ENCODE measurements around the gene ZNF738. TPM values are rescaled to one million over a fixed set of nuclear protein-coding genes. Genes with fewer than 3 reads are reported as not detected.
"Not testable (repeated sequence)": the region's sequence is repeated elsewhere in the genome, so short reads cannot be mapped to it uniquely, and the experiment has no call there.

Gene ZNF738
- total RNA-seq: 13.2 and 13.3 TPM in 2 replicates

DNA sequence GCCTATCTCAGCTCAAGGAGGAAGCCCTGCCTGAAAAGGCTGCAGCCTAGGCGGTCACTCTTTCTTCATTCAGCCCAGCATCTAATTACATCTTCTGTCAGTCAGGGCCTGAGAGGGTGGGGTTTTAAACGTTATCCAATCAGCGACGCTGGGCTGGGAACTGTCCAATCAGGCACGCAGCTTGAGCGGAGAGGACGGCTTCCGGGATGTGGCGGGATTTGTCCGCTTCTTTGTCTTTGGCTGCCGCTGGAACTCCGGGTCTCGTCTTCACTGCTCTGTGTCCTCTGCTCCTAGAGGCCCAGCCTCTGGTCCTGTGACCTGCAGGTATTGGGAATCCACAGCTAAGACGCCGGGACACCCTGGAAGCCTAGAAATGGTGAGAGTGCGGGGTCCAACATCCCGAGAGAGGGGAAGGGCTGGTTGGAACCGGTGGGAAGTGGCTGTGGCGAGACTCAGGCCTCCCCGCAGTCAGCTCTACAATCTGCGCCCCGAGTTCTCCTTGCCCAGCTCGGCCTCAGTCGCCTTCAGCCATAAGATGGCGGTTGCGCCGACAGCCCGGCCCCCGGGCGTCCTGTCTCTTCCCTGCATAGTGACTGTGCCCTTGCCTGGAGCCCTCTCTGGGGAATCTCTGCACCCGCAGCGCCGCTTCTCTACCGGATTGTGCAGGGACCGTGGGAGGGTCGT is at the start of gene ZNF738:
Gene ZNF738 (plus strand): TSS at position 233 of the 684 bp plus-strand sequence. CDS start 141 bp downstream, at position 374.
- intact Hi-C loops (cut with micrococcal nuclease): loop anchor here (1.0 to 5.0 kb wide), 5 partner anchors 30 to 478 kb away; partner anchors contain the start of genes ZNF100, ZNF43, ZNF431 and ZNF493

DNA sequence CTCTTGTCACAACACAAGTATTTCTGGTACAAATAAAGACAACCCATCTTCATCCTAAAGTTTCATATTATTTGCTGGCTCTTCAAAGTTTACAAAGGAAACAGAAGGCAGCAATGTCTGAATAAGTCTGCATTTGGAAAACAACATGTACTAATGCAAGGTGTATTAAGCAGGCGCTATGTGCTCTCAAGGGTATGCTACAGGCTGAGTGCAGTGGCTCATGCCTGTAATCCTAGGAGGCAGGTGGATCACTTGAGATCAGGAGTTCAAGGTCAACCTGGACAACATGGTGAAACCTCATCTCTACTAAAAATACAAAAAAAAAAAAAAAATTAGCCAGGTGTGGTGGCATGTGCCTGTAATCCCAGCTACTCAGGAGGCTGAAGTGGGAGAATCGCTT is 46.0 kb upstream of the ZNF738 start:
- intact Hi-C loops (cut with micrococcal nuclease): not testable (repeated sequence)

DNA sequence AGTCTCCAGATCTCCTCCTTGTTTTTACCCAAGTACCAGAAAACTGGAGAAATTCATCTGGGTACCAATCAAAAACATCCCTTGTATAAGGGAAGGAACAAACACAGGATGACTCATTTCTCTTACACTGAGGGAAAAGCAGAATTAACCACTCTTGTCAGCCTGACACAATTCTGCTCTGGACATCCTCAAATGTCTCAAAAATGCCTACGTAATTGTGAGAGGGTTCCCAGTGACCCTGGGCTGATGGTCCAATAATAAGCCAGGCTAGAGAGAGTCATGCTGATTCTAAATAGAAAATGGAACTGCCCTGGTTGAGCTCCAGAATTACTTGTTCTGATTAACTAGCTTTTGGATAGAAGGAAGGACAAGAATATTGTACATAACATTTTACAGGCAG is 44.1 kb upstream of the ZNF738 start:
- intact Hi-C loops (cut with micrococcal nuclease): no loop called here

DNA sequence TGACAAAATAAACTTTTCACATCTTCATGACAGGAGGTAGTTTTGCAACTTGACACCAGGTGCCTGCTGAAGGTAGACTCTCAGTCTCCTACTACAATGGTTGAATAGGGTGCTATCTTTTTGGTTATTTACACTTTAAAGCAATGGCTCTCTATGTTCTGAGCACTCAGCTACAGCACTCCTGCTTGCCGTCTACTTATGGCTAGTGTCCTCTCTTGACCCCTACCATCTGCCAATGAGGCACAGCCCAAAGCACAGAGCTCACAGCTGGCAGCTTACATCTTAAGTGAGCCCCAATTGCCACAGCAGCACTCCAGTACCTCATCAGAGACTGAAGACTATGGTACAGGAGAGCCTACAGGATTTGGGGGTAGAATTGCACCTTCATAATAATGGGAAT is 41.0 kb upstream of the ZNF738 start:
- intact Hi-C loops (cut with micrococcal nuclease): no loop called here

DNA sequence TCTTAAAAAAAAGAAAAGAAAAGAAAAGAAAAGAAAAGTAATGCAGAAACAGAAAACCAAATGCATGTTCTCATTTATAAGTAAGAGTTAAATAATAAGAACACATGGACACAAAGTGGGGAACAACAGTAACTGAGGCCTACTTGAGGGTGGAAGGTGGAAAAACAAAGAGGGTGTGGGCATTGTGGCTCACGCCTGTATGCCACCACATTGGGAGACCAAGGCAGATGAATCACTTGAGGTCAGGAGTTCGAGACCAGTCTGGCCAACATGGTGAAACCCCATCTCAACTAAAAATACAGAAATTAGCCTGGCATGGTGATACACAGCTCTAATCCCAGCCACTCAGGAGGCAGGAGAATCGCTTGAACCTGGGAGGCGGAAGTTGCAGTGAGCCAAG is 37.7 kb upstream of the ZNF738 start:
- intact Hi-C loops (cut with micrococcal nuclease): loop anchor here (10.0 kb wide), 1 partner anchor 296 kb away; the partner anchor contains the start of gene ZNF430

DNA sequence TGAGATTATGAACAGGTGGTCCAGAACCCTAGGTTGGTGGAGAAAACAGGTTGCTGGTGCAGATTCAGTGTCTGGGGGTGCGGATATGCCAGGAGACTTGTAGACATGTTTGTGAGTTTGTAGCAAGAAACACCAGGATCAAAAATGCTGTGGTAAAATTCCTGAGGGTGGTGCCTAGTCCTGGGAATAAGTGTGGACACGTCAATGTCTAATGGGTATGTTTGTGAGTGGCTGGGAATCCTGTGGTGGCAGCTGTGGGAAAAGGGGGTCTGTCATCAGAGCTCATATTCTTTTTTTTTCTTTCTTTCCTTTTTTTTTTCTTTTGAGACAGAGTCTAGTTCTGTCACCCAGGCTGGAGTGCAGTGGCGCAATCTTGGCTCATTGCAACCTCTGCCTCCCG is 36.8 kb upstream of the ZNF738 start:
- intact Hi-C loops (cut with micrococcal nuclease): loop anchor here (10.0 kb wide), 1 partner anchor 297 kb away; the partner anchor contains the start of gene ZNF430

DNA sequence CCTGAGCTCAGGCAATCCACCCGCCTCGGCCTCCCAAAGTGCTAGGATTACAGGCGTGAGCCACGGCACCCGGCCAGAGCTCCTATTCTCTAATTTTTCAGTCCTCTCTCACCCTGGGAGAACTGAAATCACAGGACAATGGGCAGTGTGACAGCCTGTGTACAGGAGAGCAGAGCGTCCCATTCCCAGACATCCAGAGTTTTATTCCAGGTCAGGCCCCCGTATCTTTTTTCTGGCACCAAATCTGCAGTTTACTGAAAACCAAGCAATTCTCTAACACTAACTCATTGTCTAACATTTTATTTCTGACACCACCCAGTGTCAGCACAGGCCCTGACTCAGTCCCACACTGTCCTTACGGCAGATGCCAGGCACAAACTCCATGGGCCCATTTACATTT is 36.3 kb upstream of the ZNF738 start:
- intact Hi-C loops (cut with micrococcal nuclease): loop anchor here (10.0 kb wide), 1 partner anchor 298 kb away; the partner anchor contains the start of gene ZNF430

DNA sequence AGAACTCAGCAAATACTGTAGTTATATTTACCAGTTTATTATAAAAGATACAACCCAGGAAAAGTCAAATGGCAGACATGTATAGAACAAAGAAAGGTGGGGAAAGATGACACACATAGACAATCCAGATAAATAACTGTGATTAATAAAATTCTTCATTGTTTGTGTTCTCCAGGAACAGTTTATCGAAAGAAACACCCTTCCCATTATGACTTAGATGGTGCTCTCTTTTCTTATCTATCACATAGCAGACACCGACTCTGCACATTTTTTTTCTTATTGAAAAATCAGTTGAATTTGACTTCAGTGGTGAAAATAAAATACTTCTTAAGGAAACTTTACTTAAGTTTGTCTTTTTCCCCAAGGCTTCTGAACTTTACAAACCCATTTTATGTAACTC is 35.8 kb upstream of the ZNF738 start:
- intact Hi-C loops (cut with micrococcal nuclease): loop anchor here (10.0 kb wide), 1 partner anchor 298 kb away; the partner anchor contains the start of gene ZNF430

DNA sequence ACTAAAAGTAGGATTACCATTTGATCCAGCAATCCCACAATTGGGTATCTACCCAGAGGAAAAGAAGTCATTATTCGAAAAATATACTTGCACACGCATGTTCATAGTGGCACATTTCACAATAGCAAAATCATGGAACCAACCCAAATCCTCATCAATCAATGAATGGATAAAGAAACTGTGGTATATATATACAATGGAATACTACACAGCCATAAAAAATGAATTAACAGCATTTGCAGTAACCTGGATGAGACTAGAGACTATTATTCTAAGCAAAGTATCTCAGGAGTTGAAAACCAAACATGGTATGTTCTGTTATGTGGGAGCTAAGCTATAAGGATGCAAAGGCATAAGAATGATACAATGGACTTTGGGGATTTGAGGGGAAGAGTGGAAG is 32.6 kb upstream of the ZNF738 start:
- intact Hi-C loops (cut with micrococcal nuclease): loop anchor here (5.0 to 10.0 kb wide), 2 partner anchors 301 to 759 kb away; partner anchors contain the start of genes ZNF430 and ZNF737

DNA sequence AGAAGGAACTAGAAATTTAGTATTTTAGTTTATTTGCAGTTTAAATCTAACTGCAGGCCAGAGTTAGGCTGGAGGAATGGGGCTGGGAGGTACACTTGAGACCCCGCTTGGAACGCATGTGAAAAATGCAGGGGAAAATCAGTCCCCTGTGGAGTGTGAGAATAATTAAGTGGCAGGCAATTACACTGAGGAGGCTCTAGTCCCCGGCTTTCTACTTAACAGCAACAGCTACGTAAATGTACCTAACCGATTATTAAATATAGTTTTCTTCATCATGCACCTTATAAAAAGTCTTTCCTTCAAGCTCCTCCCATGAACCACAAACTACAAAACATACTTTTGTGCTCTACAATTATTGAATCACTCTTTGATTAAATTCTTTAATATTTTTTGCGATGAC is 30.4 kb upstream of the ZNF738 start:
- intact Hi-C loops (cut with micrococcal nuclease): loop anchor here (2.0 to 10.0 kb wide), 6 partner anchors 68 to 1290 kb away; partner anchors contain the start of genes ZNF100, ZNF430, ZNF431 and ZNF493

DNA sequence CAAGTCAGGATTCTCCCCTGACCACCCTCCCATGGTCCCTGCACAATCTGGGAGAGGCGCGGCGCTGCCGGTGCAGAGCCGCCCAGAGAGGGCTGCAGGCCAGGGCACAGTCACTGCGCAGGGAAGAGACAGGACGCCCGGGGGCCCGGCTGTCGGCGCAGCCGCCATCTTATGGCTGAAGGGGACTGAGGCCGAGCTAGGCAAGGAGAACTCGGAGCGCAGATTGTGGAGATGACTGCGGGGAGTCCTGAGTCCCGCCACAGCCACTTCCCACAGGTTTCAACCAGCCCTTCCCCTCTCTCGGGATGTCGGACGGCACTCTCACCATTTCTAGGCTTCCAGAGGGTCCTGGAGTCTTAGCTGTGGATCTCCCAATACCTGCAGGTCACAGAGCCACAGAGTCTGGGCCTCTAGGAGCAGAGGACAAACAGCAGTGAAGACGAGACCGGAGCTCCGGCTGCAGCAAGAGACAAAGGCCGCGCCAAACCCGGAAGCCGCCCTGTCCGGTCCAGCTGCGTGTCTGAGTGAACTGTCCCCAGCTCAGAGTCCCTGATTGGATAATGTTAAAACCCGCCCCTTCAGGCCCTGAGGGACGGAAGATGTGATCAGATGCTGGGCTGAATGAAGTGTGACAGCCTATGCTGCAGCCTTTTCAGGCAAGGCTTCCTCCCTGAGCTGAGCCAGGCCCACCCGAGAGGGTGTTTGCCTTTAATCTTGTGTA is 29.8 kb upstream of the ZNF738 start, which contains the start of gene ZNF708:
Gene ZNF708 (minus strand): TSS at position 526 of the 721 bp plus-strand sequence. CDS start 198 bp downstream, at position 328.
- intact Hi-C loops (cut with micrococcal nuclease): loop anchor here (1.0 to 10.0 kb wide), 9 partner anchors 29 to 1290 kb away; partner anchors contain the start of genes ZNF100, ZNF429, ZNF430 and ZNF431

DNA sequence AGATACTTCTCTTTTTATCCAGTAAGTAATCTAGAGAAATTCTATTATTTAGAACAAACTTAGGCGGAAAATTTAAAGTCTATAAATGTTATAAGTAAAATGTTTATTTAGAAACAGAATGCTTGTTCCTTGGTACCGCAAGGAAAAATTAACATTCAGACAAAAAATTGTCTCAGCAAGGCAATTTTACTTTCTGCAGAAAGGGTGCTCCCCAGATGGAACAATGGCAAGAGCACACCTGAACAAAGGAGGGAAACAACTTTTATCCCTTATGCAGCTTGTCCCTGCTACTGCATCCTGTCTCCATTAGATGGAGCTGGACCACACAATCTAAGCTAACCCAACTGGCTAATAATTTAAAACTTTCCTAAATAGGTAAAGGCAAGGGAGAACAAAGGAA is 23.1 kb upstream of the ZNF738 start:
- intact Hi-C loops (cut with micrococcal nuclease): no loop called here

DNA sequence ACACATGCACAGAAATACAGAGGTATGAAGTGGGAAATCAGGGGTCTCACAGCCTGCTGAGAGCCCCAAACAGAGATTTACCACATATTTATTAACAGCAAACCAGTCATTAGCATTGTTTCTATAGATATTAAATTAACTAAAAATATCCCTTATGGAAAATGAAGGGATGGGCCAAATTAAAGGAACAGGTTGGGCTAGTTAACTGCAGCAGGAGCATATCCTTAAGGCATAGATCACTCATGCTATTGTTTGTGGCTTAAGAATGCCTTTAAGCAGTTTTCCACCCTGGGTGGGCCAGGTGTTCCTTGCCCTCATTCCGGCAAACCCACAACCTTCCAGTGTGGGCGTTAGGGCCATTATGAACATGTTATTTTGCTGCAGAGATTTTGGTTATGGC is 14.0 kb upstream of the ZNF738 start:
- intact Hi-C loops (cut with micrococcal nuclease): not testable (repeated sequence)

DNA sequence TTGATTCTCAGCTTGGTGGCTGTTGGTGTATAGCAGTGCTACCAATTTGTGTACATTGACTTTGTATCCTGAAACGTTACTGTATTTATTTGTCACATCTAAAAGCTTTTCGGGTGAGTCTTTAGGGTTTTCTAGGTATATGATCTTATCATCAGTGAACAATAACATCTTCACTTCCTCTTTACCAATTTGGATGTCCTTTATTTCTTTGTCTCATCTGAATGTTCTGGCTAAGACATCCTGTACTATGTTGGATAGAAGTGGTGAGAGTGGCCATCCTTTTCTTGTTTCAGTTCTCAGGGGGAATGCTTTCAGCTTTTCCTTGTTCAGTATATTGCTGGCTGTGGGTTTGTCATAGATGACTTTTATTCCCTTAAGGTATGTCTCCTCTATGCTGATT is 6.0 kb upstream of the ZNF738 start:
- intact Hi-C loops (cut with micrococcal nuclease): no loop called here

DNA sequence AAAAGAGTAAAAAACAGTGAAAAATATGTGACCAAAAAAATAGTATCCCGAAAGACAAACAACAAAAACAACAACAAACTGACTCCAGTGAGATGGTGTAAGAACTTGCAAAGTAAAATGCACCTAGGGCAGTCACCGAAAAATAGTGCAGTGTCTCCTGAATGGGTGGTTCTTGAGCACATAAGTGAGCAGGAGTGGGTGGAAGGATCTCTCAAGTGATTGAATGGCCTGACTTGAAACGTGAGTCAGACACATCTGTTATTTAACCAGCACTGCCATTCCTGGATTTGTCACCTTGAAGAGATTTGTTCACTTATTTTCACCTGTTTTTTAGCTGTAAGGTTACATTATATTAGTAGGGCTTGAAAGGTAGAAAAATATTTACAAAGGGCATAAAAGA is 3.5 kb downstream of the ZNF738 start:
- intact Hi-C loops (cut with micrococcal nuclease): no loop called here

DNA sequence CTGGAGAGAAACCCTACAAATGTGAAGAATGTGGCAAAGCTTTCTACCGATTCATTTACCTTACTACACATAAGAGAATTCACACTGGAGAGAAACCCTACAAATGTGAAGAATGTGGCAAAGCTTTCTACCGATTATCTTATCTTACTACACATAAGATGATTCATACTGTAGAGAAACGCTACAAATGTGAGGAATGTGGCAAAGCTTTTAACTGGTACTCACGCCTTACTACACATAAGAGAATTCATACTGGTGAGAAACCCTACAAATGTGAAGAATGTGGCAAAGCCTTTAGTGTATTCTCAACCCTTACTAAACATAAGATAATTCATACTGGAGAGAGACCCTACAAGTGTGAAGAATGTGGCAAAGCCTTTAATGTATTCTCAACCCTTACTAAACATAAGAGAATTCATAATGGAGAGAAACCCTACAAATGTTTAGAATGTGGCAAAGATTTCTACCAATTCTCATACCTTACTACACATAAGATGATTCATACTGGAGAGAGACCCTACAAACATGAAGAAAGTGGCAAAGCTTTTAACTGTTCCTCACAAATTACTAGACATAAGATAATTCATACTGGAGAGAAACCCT is 25.3 kb downstream of the ZNF738 start:
- intact Hi-C loops (cut with micrococcal nuclease): no loop called here

DNA sequence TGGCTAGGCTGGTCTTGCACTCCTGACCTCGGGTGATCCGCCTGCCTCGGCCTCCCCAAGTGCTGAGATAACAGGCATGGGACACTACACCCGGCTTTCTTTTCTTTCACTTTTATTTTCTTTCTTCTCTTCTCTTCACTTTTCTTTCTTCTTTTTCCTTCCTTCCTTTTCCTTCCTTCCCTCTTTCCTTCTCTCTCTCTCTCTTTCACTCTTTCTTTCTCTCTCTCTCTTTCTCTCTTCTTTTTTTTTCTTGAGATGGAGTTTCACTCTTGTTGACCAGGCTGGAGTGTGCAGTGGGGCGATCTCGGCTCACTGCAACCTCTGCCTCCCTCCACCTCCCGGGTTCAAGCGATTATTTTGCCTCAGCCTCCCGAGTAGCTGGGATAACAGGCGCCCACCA is 37.3 kb downstream of the ZNF738 start:
- intact Hi-C loops (cut with micrococcal nuclease): loop anchor here (2.0 to 5.0 kb wide), 5 partner anchors 67 to 656 kb away; partner anchors contain the start of genes ZNF100, ZNF257, ZNF430 and ZNF708

DNA sequence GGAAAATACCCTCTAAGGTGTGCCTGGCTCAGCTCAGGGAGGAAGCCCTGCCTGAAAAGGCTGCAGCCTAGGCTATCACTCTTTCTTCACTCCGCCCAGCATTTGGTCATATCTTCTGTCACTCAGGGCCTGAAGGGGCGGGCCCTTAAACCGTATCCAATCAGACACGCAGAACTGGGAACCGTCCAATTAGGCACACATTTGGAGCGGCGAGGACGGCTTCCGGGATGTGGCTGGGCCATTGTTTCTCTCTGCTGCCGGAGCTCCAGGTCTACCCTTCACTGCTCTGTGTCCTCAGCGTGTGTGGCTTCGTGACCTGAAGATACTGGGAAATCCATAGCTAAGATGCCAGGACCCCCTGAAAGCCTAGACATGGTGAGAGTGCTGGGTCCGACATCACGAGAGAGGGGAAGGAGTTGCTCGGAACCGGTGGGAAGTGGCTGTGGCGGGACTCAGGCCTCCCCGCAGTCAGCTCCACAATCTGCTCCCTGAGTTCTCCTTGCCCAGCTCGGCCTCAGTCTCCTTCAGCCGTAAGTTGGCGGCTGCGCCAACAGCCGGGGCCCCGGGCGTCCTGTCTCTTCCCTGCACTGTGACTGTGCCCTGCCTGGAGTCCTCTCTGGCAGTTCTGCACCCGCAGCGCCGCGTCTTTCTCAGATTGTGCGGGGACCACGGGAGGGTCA is 38.2 kb downstream of the ZNF738 start, which contains the start of gene ZNF493:
Gene ZNF493 (plus strand): TSS at position 241 of the 680 bp plus-strand sequence. CDS start 105 bp downstream, at position 346.
- intact Hi-C loops (cut with micrococcal nuclease): loop anchor here (1.0 to 5.0 kb wide), 8 partner anchors 39 to 655 kb away; partner anchors contain the start of genes ZNF100, ZNF257, ZNF429 and ZNF430

DNA sequence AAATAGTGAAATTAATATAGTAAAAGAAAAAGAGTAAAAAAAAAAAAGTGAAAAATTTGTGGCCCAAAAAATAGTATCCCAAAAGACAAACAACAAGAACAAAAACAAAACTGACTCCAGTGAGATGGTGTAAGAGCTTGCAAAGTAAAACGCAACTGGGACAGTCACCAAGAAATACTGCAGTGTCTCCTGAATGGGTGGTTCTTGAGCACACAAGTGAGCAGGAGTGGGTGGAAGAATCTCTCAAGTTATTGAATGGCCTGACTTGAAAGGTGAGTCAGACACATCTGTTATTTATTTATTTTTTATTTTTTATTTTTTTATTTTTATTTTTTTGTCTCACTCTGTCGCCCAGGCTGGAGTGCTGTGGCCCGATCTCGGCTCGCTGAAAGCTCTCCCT is 40.1 kb downstream of the ZNF738 start:
- intact Hi-C loops (cut with micrococcal nuclease): loop anchor here (5.0 kb wide), 2 partner anchors 368 to 653 kb away; partner anchors contain the start of genes ZNF100 and ZNF257

DNA sequence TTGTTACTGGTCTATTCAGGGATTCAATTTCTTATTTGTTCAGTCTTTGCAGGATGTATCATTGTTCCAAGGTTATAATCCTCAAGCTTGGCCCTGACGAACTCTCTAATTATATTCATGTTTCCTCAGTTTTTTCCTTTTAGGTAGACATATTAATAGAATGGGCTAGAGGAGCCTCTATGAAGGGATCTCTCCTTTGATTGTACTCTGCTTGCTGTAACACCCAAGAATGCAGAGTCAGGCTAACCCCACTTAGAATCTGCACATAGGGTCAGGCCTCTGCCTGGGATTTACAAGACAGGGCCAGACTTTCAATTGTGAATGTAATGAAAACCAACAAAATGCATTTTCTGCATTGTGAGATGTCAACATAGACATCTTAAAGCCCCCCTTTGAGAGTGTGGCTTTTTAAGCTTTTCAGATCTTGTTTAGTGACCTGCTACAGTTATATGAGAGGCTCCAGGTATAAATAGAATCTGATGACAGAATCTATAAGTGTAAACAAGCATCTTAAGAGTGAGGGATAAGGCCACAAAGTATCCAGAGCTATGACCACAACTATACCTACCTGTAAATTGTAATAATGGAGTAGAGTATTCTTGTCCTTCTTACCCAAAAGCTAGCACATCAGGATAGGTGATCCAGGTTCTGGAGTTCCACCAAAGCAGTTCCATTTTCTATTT is 43.6 kb downstream of the ZNF738 start:
- intact Hi-C loops (cut with micrococcal nuclease): no loop called here

Data from T-helper 2 cell treated with Interferon-gamma antibody and Interleukin-4, amounts not matched to agents 100 ng/mL and 5 ng/mL, for 36 hours (primary cell).